Progenitor cell of endocrine pancreas (in vitro differentiated cells): ENCODE measurements around the gene OR6V1. TPM values are rescaled to one million over a fixed set of nuclear protein-coding genes. Genes with fewer than 3 reads are reported as not detected.
A peak's percentile ranks its signal among the peaks of the same experiment; 100 is the strongest.

Experiments
- DNase-seq: peaks from one replicate; pipeline ENCODE4 v3.0.0; 2021; ENCODE audit warnings: low spot score; ENCODE audit not compliant: unreplicated experiment
- H3K27ac Mint-ChIP-seq: 2 replicates; pipeline ENCODE4 v1.8.0; 2021; ENCODE audit warnings: mild to moderate bottlenecking, moderate library complexity, mixed read lengths
- H3K27me3 Mint-ChIP-seq: 2 replicates; pipeline ENCODE4 v1.8.0; 2021; ENCODE audit warnings: mixed read lengths
- H3K36me3 Mint-ChIP-seq: 2 replicates; pipeline ENCODE4 v1.8.0; 2022; ENCODE audit warnings: mixed read lengths; ENCODE audit not compliant: insufficient read depth
- H3K4me1 Mint-ChIP-seq: 2 replicates; pipeline ENCODE4 v1.8.0; 2021; ENCODE audit warnings: low read depth, mixed read lengths
- H3K4me3 Mint-ChIP-seq: 2 replicates; pipeline ENCODE4 v1.8.0; 2021; ENCODE audit warnings: low read depth, mild to moderate bottlenecking, moderate library complexity, mixed read lengths
- H3K9me3 Mint-ChIP-seq: 2 replicates; pipeline ENCODE4 v1.8.0; 2021; ENCODE audit warnings: low read depth, mixed read lengths
- CTCF ChIP-seq: fragments of 200-600 bp; sonication (generic); IDR thresholded peaks from one replicate; pipeline ENCODE4 v1.5.0; 2021; ENCODE audit warnings: antibody characterized with exemption, mild to moderate bottlenecking; ENCODE audit not compliant: unreplicated experiment
- total RNA-seq: library from RNA; stranded (reverse); gene quantifications from 2 replicates; pipeline ENCODE4 v1.2.1, GENCODE V29; 2021

The OR6V1 gene
- total RNA-seq, 1 donor from 2014 or later: not detected

GRCh38 chr7:143042159-143042789 lies 9.9 kb upstream of the OR6V1 start:
- Mint-ChIP-seq H3K27ac (peak overlapping the region; percentile 73), H3K4me1 (peaks cover 23% of the 10 kb centered on the region), H3K4me3 (no peak overlapping the region), H3K27me3 (peaks cover 9% of the 10 kb centered on the region), H3K9me3 (peaks cover under 1% of the 10 kb centered on the region), H3K36me3 (no peaks in the 10 kb centered on the region)
- TF ChIP-seq CTCF: no peak
- DNase-seq: no peak

- Mint-ChIP-seq H3K27me3 (peaks cover 9% of the 10 kb centered on the region), H3K4me3 (no peak overlapping the region), H3K36me3 (no peaks in the 10 kb centered on the region), H3K9me3 (no peaks in the 10 kb centered on the region), H3K4me1 (peaks cover 23% of the 10 kb centered on the region), H3K27ac (peak overlapping the region; percentile 73)
- TF ChIP-seq CTCF: no peak
- no peak for DNase-seq
These were observed 9.3 kb upstream of the OR6V1 start for GRCh38 chr7:143042790-143043271.

- DNase-seq: no peak
- H3K36me3 Mint-ChIP-seq: no peaks in the 10 kb centered on the region
- H3K27ac Mint-ChIP-seq: peak overlapping the region; percentile 67
- peaks cover 20% of the 10 kb centered on the region for H3K4me1 Mint-ChIP-seq
- TF ChIP-seq CTCF: no peak
- H3K9me3 Mint-ChIP-seq: no peaks in the 10 kb centered on the region
- H3K27me3 Mint-ChIP-seq: peaks cover 9% of the 10 kb centered on the region
- no peak overlapping the region for H3K4me3 Mint-ChIP-seq
These were observed 8.8 kb upstream of the OR6V1 start for GRCh38 chr7:143043391-143043790.

GRCh38 chr7:143046426-143046851 lies 5.7 kb upstream of the OR6V1 start:
- no peaks in the 10 kb centered on the region for H3K9me3 Mint-ChIP-seq
- no peak for DNase-seq
- H3K4me3 Mint-ChIP-seq: no peak overlapping the region
- H3K4me1 Mint-ChIP-seq: peaks cover 14% of the 10 kb centered on the region
- peaks cover 20% of the 10 kb centered on the region for H3K27me3 Mint-ChIP-seq
- no peak overlapping the region for H3K27ac Mint-ChIP-seq
- no peaks in the 10 kb centered on the region for H3K36me3 Mint-ChIP-seq
- TF ChIP-seq CTCF: no peak

GRCh38 chr7:143047326-143047725 lies 4.8 kb upstream of the OR6V1 start:
- peaks cover 26% of the 10 kb centered on the region for H3K27me3 Mint-ChIP-seq
- peaks cover 12% of the 10 kb centered on the region for H3K4me1 Mint-ChIP-seq
- DNase-seq: no peak
- H3K36me3 Mint-ChIP-seq: no peaks in the 10 kb centered on the region
- no peaks in the 10 kb centered on the region for H3K9me3 Mint-ChIP-seq
- H3K4me3 Mint-ChIP-seq: no peak overlapping the region
- H3K27ac Mint-ChIP-seq: no peak overlapping the region
- TF ChIP-seq CTCF: no peak
